Thymus (tissue), 11 donors: ENCODE measurements around the gene LRRC53. TPM values are rescaled to one million over a fixed set of nuclear protein-coding genes. Genes with fewer than 3 reads are reported as not detected.

Experiments used
- DNase-seq, 9 donors: peaks; one replicate each; pipeline ENCODE4 v3.0.0-alpha.2; 2013; ENCODE audit warnings: low spot score in 9 of 9, low read depth in 6 of 9, missing footprints in 1 of 9
- H3K27ac ChIP-seq, 2 donors: one replicate each; pipeline ENCODE4 v1.5.1; 2013; ENCODE audit warnings: control low read depth in 1 of 2, low read depth in 1 of 2, low read length in 1 of 2, mild to moderate bottlenecking in 1 of 2, moderate library complexity in 1 of 2
- H3K27me3 ChIP-seq, 2 donors: one replicate each; pipeline ENCODE4 v1.5.1; 2013; ENCODE audit warnings: low read length in 1 of 2; ENCODE audit not compliant: control insufficient read depth in 2 of 2, insufficient read depth in 1 of 2
- H3K36me3 ChIP-seq, 2 donors: one replicate each; pipeline ENCODE4 v1.5.1; 2013; ENCODE audit warnings: low read length in 1 of 2, mild to moderate bottlenecking in 1 of 2, moderate library complexity in 1 of 2; ENCODE audit not compliant: control insufficient read depth in 2 of 2, insufficient read depth in 2 of 2
- H3K4me1 ChIP-seq, 2 donors: one replicate each; pipeline ENCODE4 v1.5.1; 2013; ENCODE audit warnings: low read length in 2 of 2; ENCODE audit not compliant: control insufficient read depth in 2 of 2, insufficient read depth in 2 of 2
- H3K4me3 ChIP-seq, 2 donors: one replicate each; pipeline ENCODE4 v1.5.1; 2013; ENCODE audit warnings: low read length in 2 of 2, control low read depth in 1 of 2, mild to moderate bottlenecking in 1 of 2
- H3K9me3 ChIP-seq, 2 donors: one replicate each; pipeline ENCODE4 v1.5.1; 2013; ENCODE audit warnings: low read length in 1 of 2, mild to moderate bottlenecking in 1 of 2; ENCODE audit not compliant: control insufficient read depth in 2 of 2, insufficient read depth in 1 of 2
- WGBS: extraction: QIAGEN DNeasy Blood & Tissue Kit; methylation state at CpG from one replicate; pipeline ENCODE4 v1.1.7; 2013; 5-methylcytosine and 5-hydroxymethylcytosine counted together
- polyA plus RNA-seq: library from polyadenylated mRNA; stranded (reverse); fragments of 200-250 nt; gene quantifications from one replicate; pipeline ENCODE4 v1.2.3, GENCODE V29; 2013
- total RNA-seq: library from RNA; stranded (reverse); fragments of 120-200 nt; gene quantifications from one replicate; pipeline ENCODE4 v1.2.4, GENCODE V29; 2013
- donor health status: healthy.

Gene LRRC53
- total and polyA plus RNA-seq, 2 donors: 0.05 to 0.19 TPM

DNA sequence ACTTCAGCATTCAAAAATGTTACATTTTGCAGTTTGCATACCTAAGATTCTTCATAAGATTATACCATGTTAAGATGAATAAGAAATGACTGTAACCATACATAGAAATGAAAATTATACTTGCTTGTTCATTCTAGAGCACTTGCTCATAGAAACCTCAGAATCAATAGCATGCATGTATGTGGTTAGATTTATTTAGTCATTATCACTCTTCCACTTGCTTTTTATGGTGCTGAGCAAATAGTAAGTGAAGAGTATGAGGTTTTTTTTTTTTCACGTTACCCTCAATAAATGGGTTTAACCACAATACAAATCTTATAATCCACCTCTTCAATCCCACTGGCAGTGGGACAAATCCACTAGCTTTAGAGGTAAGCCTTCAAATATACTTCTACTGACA lies 84.7 kb downstream of the LRRC53 start:
- no peak overlapping the region for H3K27ac ChIP-seq
- H3K4me1 ChIP-seq: no peaks in the 10 kb centered on the region
- H3K36me3 ChIP-seq: no peaks in the 10 kb centered on the region
- DNase-seq: no peak
- no peaks in the 10 kb centered on the region for H3K9me3 ChIP-seq
- H3K27me3 ChIP-seq: no peaks in the 10 kb centered on the region
- 94% methylated on average over 1 of the region's 1 CpG for WGBS
- no peak overlapping the region for H3K4me3 ChIP-seq

DNA sequence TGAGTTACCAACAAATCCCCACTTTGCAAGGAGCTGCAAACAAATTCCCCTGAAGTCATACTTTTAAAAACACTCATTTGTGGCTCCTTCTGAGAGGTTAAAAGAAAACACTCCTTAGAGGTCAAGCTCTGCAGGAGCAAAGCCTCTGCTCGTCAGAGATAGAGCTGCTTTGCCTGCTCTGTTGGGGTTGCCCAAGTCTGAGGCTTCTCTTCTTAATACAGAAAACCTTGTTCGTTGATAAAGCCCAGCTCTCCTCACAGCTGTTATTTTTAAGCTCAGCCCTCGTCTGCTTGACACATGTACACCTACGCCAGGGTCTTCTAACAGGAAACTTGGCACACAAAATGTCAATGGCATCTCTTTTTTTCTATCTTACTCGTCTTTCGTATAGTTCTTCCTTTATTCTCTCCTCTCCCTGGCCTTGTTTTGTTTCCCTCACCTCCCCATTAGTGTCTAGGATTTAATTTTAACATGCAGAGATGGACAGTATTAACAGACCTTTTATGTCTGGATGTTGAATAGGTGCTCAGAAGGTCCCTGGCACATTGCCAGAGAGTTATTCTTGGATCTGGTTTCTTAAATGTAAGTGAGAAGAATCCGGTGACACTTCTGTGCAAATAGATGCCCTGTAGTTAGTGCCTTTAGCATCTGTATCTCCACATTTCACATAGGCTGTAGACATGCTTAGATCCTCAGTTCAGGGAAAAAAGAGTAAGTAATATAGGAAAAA lies 86.0 kb downstream of the LRRC53 start:
- no peaks in the 10 kb centered on the region for H3K4me1 ChIP-seq
- H3K27ac ChIP-seq: no peak overlapping the region
- H3K36me3 ChIP-seq: no peaks in the 10 kb centered on the region
- no peaks in the 10 kb centered on the region for H3K27me3 ChIP-seq
- no peak for DNase-seq
- WGBS: 76% methylated on average over 7 of the region's 7 CpGs
- no peaks in the 10 kb centered on the region for H3K9me3 ChIP-seq
- no peak overlapping the region for H3K4me3 ChIP-seq

DNA sequence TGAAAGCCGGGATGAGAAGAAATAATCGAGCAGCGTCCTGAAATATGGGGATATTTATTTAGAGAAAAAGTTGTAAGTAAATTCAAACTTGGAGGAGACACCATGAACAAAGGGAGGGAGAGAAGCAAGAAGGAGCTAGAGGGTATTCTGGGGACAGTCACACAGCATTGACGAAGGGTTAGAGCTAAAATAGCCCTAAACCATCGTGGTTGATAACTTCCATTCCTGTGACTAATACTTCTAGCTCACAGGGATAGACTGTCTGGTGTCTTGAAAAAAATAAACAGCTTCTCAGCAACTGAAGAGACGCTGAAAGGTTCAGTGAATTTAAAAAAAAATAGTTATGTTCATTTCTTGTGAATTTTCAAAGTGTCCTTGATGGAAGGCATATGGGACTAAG lies 86.7 kb downstream of the LRRC53 start:
- no peaks in the 10 kb centered on the region for H3K9me3 ChIP-seq
- H3K4me3 ChIP-seq: no peak overlapping the region
- H3K36me3 ChIP-seq: no peaks in the 10 kb centered on the region
- no peaks in the 10 kb centered on the region for H3K27me3 ChIP-seq
- no peak overlapping the region for H3K27ac ChIP-seq
- DNase-seq: no peak
- H3K4me1 ChIP-seq: no peaks in the 10 kb centered on the region
- WGBS: 90% methylated on average over 6 of the region's 6 CpGs

DNA sequence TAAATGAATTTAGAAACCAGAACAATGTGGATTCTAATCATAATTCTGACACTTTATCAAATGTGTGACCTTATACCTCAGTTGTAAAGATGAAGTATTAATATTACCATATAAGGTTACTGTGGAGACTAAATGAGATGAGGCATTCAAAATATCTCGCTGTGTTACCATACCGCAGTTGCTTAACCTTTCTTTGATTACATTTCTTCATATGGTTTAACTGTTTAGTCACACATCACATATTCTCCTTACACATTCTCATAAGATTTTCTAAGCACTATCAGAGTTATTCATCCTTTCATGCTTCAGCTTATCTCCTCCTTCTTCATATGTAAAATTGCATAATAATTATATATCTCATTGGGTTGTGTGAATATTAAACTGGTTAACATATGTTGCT lies 88.9 kb downstream of the LRRC53 start:
- H3K36me3 ChIP-seq: no peaks in the 10 kb centered on the region
- DNase-seq: no peak
- H3K4me1 ChIP-seq: no peaks in the 10 kb centered on the region
- no peaks in the 10 kb centered on the region for H3K27me3 ChIP-seq
- 98% methylated on average over 2 of the region's 2 CpGs for WGBS
- no peak overlapping the region for H3K27ac ChIP-seq
- H3K4me3 ChIP-seq: no peak overlapping the region
- H3K9me3 ChIP-seq: no peaks in the 10 kb centered on the region

DNA sequence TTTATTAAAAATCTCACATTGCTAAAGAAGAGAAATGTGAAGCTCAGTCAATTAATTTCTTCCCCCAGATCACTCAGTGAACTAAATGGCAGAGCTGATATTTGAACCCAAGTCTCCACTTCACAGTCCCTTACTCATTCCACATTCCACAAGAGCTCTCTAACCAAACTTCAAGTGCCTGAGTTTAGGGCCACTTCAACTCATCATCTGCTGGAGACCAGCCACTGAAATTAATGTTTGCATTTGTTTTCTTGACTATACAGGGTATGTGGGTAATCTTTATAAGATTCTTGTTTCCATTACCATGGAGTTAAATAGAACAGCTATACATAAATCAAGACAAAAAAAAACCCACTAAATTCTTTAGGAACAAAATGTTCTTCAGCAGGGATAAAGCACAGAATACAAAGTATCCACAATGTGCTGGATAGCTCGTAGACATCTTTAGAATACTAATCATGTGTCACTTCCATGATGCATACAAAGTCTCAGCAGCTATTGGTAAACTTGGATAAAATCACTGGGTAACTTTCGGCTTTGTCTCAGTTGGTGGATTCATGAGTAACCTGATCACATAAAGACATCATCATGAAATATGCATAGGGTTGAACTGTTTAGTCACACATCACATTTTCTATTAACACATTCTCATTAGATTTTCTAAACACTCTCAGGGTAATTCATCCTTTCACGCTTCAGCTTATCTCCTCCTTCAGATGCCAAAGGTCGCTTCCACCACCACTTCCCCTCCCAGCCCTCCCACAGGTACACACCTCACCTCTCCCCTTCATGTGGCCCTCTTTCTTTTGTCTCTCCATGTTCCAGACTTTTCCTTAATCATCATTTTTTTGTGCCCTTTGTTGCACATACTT lies 89.8 kb downstream of the LRRC53 start:
- no peak overlapping the region for H3K27ac ChIP-seq

DNA sequence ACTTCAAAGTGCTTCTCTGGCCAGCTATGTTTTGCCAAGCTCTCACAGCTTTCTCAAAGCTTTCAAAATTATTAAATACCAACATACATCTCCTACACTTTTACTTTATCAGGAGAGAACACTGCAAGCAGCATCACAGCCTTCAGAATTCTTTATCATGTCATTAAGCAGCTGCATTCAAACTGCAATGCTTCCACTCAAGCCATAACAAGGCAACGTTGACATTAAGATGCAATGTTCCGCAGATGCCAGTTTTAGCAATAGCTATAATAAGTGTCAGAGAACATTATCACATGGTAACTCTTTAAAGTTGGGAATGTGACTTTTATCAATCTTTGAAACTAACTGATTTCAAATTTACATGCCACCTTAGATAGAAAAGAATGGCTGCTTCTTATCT lies 91.9 kb downstream of the LRRC53 start:
- no peaks in the 10 kb centered on the region for H3K36me3 ChIP-seq
- no peaks in the 10 kb centered on the region for H3K9me3 ChIP-seq
- WGBS: 92% methylated on average over 2 of the region's 2 CpGs
- no peaks in the 10 kb centered on the region for H3K4me1 ChIP-seq
- no peak for DNase-seq
- H3K4me3 ChIP-seq: no peak overlapping the region
- no peaks in the 10 kb centered on the region for H3K27me3 ChIP-seq
- no peak overlapping the region for H3K27ac ChIP-seq

More for the DNA sequence above, 89.8 kb downstream of the LRRC53 start:
- no peak for DNase-seq
- Histone ChIP-seq H3K36me3 (no peaks in the 10 kb centered on the region), H3K4me3 (no peak overlapping the region), H3K27me3 (no peaks in the 10 kb centered on the region), H3K4me1 (no peaks in the 10 kb centered on the region), H3K9me3 (no peaks in the 10 kb centered on the region)
- 82% methylated on average over 4 of the region's 4 CpGs for WGBS

Other genes with a start within 250 kb of the LRRC53 start
- 5.2 TPM for gene ERICH3, start 161.2 kb upstream of the LRRC53 start, total RNA-seq
- gene ERICH3, start 161.2 kb upstream of the LRRC53 start, polyA plus RNA-seq: 0.78 TPM
- gene CRYZ, start 220.4 kb upstream of the LRRC53 start, total RNA-seq: 50.9 TPM
- gene CRYZ, start 220.4 kb upstream of the LRRC53 start, polyA plus RNA-seq: 38.8 TPM
- gene TYW3, start 220.5 kb upstream of the LRRC53 start, total RNA-seq: 34.2 TPM
- gene TYW3, start 220.5 kb upstream of the LRRC53 start, polyA plus RNA-seq: 25.5 TPM